Peyer's patch (tissue), 4 donors: ENCODE results near the gene CD4.

Source experiments
- POLR2A ChIP-seq, 2 donors: fragments of 450-650 bp; IDR thresholded peaks; one replicate each; pipeline ENCODE4 v1.5.1; 2017; ENCODE audit warnings: antibody characterized with exemption in 2 of 2, mild to moderate bottlenecking in 2 of 2, moderate library complexity in 2 of 2
- TF ChIP-seq, protein P1 (sequence below), 6 experiments: fragments of 450-650 bp in 4 of 6; fragments of 200-600 bp in 2 of 6; sonication (generic) in 1 of 6; IDR thresholded peaks; one replicate each; pipeline ENCODE4 v1.5.1; 2017 to 2019; ENCODE audit warnings: antibody characterized with exemption in 6 of 6, mild to moderate bottlenecking in 3 of 6, moderate library complexity in 1 of 6

DNA sequence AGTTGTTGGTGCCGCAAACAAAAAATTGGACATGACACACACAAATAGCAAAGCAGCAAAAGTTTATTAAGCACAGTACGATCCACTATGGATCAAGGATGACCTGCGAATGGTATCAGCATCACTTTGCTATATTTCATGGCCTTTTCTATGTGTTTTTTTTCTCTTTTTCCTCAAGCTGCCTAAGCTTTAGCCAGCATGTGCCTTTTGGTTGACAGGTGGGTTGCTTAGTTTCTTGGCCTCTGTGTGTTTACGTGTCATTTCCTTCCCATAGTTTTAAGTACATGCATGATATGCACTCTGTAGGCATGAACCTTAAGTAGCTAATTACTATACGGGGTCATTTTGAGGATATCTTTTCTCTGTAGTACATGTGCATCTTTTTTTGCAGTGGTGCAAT is 9.8 kb downstream of the CD4 start:
- TF ChIP-seq, protein P1, sequence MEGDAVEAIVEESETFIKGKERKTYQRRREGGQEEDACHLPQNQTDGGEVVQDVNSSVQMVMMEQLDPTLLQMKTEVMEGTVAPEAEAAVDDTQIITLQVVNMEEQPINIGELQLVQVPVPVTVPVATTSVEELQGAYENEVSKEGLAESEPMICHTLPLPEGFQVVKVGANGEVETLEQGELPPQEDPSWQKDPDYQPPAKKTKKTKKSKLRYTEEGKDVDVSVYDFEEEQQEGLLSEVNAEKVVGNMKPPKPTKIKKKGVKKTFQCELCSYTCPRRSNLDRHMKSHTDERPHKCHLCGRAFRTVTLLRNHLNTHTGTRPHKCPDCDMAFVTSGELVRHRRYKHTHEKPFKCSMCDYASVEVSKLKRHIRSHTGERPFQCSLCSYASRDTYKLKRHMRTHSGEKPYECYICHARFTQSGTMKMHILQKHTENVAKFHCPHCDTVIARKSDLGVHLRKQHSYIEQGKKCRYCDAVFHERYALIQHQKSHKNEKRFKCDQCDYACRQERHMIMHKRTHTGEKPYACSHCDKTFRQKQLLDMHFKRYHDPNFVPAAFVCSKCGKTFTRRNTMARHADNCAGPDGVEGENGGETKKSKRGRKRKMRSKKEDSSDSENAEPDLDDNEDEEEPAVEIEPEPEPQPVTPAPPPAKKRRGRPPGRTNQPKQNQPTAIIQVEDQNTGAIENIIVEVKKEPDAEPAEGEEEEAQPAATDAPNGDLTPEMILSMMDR (IDR thresholded peaks at IDR 0.05), result no peak
- no peak for TF ChIP-seq POLR2A (IDR thresholded peaks at IDR 0.05)
